ENCODE data around the gene DEFB131B.
"Not testable (repeated sequence)": the region's sequence is repeated elsewhere in the genome, so short reads cannot be mapped to it uniquely, and the experiment has no call there.

Gene DEFB131B, protein sequence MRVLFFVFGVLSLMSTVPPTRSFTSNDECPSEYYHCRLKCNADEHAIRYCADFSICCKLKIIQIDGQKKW

DNA sequence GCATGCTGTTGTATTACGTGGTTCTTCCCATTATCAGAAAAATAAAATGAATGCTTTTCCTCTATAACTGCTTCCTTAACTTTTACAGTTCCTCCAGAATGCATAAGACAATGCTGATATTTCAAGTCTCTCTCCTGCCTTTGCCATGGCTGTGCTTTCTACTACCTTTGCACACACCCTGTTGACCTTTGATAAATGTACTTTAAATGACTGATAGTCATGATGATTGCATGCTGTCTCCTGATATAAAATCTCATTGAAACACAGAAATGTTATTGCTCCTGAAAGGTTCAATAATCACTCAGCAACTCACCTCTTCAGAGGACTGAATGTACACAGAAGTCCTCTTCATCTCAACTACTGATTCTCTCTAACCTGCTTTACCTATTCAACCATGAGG lies at the start of gene DEFB131B:
TSS of gene DEFB131B (plus strand) at position 395 of the 400 bp plus-strand sequence. CDS start at position 395, 0 bp downstream.
- DNase-seq: not testable (repeated sequence)

DNA sequence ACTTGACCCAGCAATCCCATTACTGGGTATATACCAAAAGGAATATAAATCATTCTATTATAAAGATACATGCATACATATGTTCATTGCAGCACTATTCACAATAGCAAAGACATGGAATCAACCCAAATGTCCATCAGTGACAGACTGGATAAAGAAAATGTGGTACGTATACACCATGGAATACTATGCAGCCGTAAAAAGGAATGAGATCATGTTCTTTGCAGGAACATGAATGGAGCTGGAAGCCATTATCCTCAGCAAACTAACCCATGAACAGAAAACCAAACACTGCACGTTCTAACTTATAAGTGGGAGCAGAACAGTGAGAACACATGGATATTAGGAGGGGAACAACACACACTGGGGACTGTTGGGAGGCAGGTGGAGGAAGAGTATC lies 49.0 kb upstream of the DEFB131B start:
- DNase-seq: not testable (repeated sequence)

DNA sequence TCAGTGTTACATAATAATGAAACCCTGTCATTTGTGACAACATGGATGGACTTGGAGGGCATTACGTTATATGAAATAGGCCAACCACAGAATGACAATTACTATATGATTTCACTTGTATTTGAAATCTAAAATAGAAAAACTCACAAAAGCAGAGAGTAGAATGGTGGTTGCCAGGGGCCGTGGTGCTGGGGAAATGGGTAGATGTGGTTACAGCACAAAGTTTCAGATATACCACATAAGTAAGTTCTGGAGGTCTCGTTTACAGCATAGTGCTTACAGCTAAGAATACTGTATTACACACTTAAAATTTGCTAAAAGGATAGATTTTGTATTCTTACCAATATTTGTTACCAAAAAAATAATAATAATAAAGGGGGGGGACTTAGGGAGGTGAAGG lies 48.6 kb upstream of the DEFB131B start:
- DNase-seq: not testable (repeated sequence)

- not testable (repeated sequence) for DNase-seq
Measured at GRCh38 chr11:71832811-71833210, 45.4 kb upstream of the DEFB131B start, which contains the start of gene DEFB108B. TSS of gene DEFB108B (plus strand) at chr11:71833200. CDS start at chr11:71833200, 0 bp downstream.

DNA sequence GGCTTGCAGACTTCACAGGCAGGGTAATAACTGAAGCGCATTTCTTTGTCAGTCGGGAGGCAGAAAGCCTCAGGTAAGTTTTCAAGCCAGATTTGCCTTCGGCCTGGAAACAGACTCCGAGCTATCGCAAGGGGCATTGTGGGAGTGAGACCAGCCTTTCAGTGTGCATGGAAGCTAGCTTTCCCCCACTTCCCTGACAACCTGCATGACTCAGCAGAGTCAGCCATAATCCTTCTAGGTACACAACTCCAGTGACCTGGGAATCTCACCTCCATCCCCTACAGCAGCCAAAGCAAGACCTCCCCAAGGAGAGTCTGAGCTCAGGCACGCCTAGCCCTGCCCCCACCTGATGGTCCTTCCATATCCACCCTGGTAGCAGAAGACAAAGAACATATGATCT lies 35.5 kb upstream of the DEFB131B start:
- DNase-seq: not testable (repeated sequence)

GRCh38 chr11:71843355-71843754 lies 34.9 kb upstream of the DEFB131B start:
- not testable (repeated sequence) for DNase-seq

- DNase-seq: no peak
Measured at GRCh38 chr11:71843858-71844257, 34.4 kb upstream of the DEFB131B start.

DNA sequence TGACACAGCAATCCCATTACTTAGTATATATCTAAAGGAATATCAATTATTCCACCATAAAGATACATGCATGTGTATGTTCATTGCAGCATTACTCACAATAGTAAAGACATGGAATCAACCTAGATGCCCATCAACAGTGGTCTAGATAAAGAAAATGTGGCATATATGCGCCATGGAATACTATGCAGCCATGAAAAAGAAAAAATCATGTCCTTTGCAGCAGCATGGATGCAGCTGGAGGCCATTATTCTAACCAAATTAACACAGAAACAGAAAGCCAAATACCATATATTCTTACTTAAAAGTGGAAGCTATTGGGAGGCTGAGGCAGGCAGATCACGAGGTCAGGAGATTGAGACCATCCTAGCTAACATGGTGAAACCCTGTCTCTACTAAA lies 24.4 kb upstream of the DEFB131B start:
- not testable (repeated sequence) for DNase-seq

- DNase-seq: not testable (repeated sequence)
Measured at GRCh38 chr11:71855880-71856279, 22.4 kb upstream of the DEFB131B start.

DNA sequence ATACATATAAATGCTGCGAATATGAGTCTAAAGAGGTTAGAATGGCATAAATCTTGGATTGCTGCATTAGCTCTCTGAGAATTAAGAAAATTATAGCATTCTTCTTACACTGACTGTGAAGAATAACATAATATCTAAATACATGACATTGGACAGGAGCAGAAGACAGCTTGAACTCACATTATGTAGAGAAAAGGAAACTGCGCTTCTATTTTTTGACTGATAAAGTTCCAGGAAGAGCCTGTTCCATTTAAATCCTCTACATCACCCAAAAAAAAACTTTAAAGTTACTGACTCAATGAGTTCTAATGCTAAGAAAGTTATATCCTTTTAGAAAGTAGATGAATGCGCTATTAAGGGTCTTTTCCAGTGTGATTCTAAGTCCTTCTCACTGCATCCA lies 17.4 kb upstream of the DEFB131B start:
- not testable (repeated sequence) for DNase-seq

DNA sequence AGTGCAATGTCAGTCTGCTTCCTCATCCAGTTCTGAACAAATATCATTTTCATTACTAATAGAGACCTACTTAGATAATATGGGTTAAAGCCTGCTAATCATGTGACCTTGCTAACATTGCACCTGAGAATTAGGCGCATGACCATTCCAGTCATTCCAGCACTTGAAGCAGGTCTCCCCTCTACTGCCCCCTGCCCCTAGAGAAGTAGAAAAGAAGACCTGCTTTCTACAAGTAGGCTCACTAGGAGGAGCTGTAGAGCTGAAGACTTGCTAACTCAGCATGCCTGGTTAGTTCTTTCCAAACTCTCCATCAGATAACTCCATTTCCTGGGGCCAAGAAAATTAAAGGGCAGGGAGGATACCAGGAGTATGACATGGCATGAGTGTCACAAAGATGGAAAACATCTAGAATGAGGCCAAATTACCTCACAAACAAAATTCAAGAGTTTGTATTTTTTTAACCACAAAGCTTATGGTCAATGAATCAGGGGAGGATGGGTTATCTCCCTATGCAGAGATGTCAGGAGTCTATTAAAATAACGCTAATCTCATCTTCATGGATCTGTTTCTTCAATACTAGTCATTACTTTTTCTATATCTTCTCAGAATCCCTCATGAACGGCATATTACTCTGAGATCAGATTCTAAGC lies 14.2 kb upstream of the DEFB131B start:
- DNase-seq: peak in 2 of 6 experiments; percentile 2 to 6

DNA sequence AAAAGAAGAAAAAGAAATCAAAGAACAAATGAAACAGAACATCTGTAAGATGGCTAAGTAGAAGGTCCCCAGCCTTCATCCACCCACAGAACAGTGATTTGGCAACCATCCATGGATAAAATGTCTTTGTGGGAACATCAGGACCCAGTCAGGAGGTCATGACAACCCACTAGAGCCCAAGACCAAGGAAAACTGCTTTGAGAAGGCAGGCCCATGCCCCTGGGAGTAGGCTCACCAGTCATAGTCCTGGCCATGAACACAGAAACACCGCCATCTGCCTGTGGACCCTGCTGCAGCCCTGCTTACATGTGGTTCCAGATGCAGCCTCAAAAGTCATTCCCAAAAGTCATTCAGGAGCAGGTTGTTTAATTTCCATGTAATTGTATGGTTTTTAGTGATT lies 11.0 kb upstream of the DEFB131B start:
- DNase-seq: not testable (repeated sequence)

DNA sequence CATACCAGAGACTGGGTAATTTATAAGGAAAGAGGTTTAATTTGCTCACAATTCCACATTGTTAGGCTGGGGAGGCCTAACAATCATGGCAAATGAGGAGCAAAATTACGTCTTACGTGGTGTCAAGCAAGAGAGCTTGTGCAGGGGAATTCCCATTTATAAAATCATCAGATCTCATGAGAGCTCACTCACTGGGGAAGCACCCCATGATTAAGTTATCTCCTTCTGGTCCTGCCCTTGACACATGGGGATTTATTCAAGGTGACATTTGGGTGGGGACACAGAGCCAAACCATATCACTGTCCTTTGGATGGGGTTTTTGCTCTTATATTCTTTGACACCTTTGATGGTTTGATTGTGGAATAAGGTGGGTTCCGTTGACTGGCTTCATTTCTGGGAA lies 8.3 kb upstream of the DEFB131B start:
- DNase-seq: not testable (repeated sequence)

GRCh38 chr11:71870661-71871060 lies 7.6 kb upstream of the DEFB131B start:
- not testable (repeated sequence) for DNase-seq

GRCh38 chr11:71876262-71876661 lies 2.0 kb upstream of the DEFB131B start:
- DNase-seq: not testable (repeated sequence)

DNA sequence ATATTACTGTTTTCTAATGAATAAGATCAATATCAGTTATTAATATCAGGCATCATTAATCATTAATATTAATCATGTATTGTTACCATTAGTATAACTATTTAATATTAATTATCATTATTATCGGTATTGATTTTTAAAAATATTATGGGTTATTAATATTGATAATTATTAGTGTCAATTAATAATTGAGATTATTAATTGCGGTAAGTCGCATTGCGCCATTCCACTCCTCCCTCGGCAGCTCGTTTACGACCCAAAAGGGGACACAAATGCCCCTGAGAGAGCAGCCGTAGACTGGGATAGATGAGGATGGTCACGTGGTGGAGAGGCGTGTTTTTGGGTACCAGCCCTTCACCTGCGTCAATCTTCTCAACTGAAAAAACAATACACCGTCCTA lies 7.6 kb downstream of the DEFB131B start:
- not testable (repeated sequence) for DNase-seq

DNA sequence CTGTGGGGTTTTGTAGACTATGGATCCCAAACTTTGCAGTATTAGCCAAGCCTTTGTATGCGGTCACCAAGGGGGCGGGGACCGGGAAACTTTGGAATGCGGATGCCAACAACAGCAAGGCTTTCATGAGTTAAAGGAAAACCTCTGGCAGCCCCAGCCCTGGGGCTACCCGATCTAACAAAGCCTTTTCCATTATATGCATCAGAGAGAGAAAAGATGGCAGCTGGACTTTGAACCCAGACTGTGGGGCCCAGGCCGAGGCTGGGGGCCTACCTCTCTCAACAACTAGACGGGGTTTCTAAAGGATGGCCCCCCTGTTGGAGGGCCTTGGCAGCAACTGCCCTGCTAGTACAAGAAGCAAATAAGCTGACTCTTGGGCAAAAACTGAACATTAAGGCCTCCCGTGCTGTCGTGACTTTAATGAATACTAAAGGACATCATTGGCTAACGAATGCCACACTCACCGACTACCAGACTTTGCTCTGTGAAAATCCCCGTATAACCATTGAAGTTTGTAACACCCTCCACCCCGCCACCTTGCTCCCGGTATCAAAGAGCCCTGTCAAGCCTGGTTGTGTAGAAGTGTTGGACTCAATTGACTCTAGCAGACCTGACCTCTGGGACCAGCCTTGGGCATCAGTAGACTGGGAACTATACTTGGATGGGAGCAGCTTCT lies 10.2 kb downstream of the DEFB131B start:
- DNase-seq: not testable (repeated sequence)

- DNase-seq: not testable (repeated sequence)
Measured at GRCh38 chr11:71889181-71889872, 11.1 kb downstream of the DEFB131B start.

- DNase-seq: no peak
Measured at GRCh38 chr11:71895961-71896360, 17.7 kb downstream of the DEFB131B start.

DNA sequence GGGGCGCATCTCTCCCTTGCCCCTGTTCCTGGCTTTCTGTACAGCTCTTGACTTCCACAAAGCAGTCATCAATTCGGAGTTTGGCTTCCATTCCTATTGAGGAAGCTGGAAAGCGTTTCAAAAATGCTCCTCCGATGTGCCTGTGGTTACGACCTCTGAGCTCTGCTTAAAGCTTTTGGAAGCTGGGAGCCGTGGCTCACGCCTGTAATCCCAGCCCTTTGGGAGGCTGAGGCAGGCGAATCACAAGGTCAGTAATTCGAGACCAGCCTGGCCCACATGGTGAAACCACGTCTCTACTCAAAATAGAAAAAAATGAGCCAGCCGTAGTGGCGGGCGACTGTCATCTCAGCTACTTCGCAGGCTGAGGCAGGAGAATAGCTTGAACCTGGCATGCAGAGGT lies 22.9 kb downstream of the DEFB131B start:
- not testable (repeated sequence) for DNase-seq

GRCh38 chr11:71908218-71908617 lies 30.0 kb downstream of the DEFB131B start:
- DNase-seq: no peak

DNA sequence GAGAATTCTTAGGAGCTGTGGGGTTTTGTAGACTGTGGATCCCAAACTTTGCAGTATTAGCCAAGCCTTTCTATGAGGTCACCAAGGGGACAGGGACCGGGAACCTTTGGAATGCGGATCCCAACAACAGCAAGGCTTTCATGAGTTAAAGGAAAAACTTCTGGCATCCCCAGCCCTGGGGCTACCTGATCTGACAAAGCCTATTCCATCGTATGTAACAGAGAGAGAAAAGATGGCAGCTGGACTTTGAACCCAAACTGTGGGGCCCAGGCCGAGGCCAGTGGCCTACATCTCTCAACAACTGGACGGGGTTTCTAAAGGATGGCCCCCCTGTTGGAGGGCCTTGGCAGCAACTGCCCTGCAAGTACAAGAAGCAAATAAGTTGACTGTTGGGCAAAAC lies 32.5 kb downstream of the DEFB131B start:
- DNase-seq: not testable (repeated sequence)

GRCh38 chr11:71911321-71911985 lies 33.2 kb downstream of the DEFB131B start:
- not testable (repeated sequence) for DNase-seq
